OCI-LY1 (cell line): ENCODE results near the gene COA3.

Source experiments
- H2AFZ ChIP-seq: fragments of 200-600 bp; sonication (generic), shearing (Covaris generic); 2 replicates; pipeline ENCODE4 v1.6.0; 2014; ENCODE audit warnings: antibody characterized with exemption, mild to moderate bottlenecking, low read length
- H3F3A ChIP-seq: fragments of 200-600 bp; sonication (generic), shearing (Covaris generic); 2 replicates; pipeline ENCODE4 v1.6.0; 2014; ENCODE audit warnings: mild to moderate bottlenecking, antibody characterized with exemption, low read length, moderate library complexity; ENCODE audit not compliant: insufficient read depth
- H3K27ac ChIP-seq: fragments of 200-600 bp; sonication (generic); 2 replicates; pipeline ENCODE4 v1.5.1; 2014; ENCODE audit warnings: low read length, mixed run types, mild to moderate bottlenecking, low read depth; ENCODE audit not compliant: poor library complexity, severe bottlenecking
- H3K27me3 ChIP-seq: fragments of 200-600 bp; sonication (generic); 2 replicates; pipeline ENCODE4 v1.6.0; 2014; ENCODE audit warnings: antibody characterized with exemption, mild to moderate bottlenecking, low read length, moderate library complexity; ENCODE audit not compliant: insufficient read depth
- H3K36me3 ChIP-seq: fragments of 200-600 bp; sonication (generic); 2 replicates; pipeline ENCODE4 v1.6.1; 2014; ENCODE audit warnings: mild to moderate bottlenecking, antibody characterized with exemption, low read length, moderate library complexity, mixed read lengths; ENCODE audit not compliant: insufficient read depth
- H3K4me1 ChIP-seq: fragments of 200-600 bp; sonication (generic); 2 replicates; pipeline ENCODE4 v1.5.1; 2014; ENCODE audit warnings: mild to moderate bottlenecking, low read length, moderate library complexity; ENCODE audit not compliant: insufficient read depth, severe bottlenecking
- H3K4me2 ChIP-seq: fragments of 200-600 bp; sonication (generic), shearing (Covaris generic); 2 replicates; pipeline ENCODE4 v1.6.1; 2014; ENCODE audit warnings: low read length
- H3K4me3 ChIP-seq: fragments of 200-600 bp; sonication (generic); 2 replicates; pipeline ENCODE4 v1.5.1; 2014; ENCODE audit warnings: low read length, low read depth, mild to moderate bottlenecking, mixed read lengths; ENCODE audit not compliant: poor library complexity, severe bottlenecking
- H3K79me2 ChIP-seq: fragments of 200-600 bp; shearing (Covaris generic); 2 replicates; pipeline ENCODE4 v1.6.1; 2016; ENCODE audit warnings: mixed run types, low read length, mixed read lengths; ENCODE audit not compliant: insufficient read depth
- H3K9ac ChIP-seq: fragments of 200-600 bp; sonication (generic), shearing (Covaris generic); 2 replicates; pipeline ENCODE4 v1.6.1; 2014; ENCODE audit warnings: mild to moderate bottlenecking, low read length, mixed read lengths
- H3K9me2 ChIP-seq: fragments of 200-600 bp; sonication (generic), shearing (Covaris generic); 2 replicates; pipeline ENCODE4 v1.6.1; 2014; ENCODE audit warnings: low read depth, mild to moderate bottlenecking, low read length, mixed read lengths
- H3K9me3 ChIP-seq: fragments of 200-600 bp; shearing (Covaris generic); 2 replicates; pipeline ENCODE4 v1.6.1; 2014; ENCODE audit warnings: low read length, mixed read lengths
- H4K20me1 ChIP-seq: fragments of 200-600 bp; sonication (generic), shearing (Covaris generic); 2 replicates; pipeline ENCODE4 v1.6.0; 2016; ENCODE audit warnings: mild to moderate bottlenecking, low read length; ENCODE audit not compliant: insufficient read depth
- CTCF ChIP-seq: fragments of 200-600 bp; sonication (generic), shearing (Covaris generic); IDR thresholded peaks from 2 replicates; pipeline ENCODE4 v1.5.1; 2017; ENCODE audit warnings: mild to moderate bottlenecking, antibody characterized with exemption, low read length, moderate library complexity, mixed read lengths
- EZH2 ChIP-seq: fragments of 200-600 bp; sonication (generic), shearing (Covaris generic); IDR thresholded peaks from 2 replicates; pipeline ENCODE4 v1.8.0; 2017; ENCODE audit warnings: borderline replicate concordance, mixed run types, mild to moderate bottlenecking, antibody characterized with exemption, low read length, moderate library complexity, mixed read lengths

The COA3 gene

GRCh38 chr17:42832934-42833766 is 34.6 kb upstream of the COA3 start, which contains the start of gene PSME3:
Gene PSME3, plus strand, starts transcription at chr17:42833397. Its CDS starts 235 bp downstream, at chr17:42833632.
- Histone ChIP-seq H3K4me3 (peak within 1 kb of the TSS; percentile 87), H3K9me3 (no peaks in the 10 kb centered on the region), H3K9ac (peak within 1 kb of the TSS; percentile 95), H3F3A (no peaks in the 10 kb centered on the region), H3K9me2 (no peaks in the 10 kb centered on the region), H3K27me3 (no peaks in the 10 kb centered on the region), H4K20me1 (no peaks in the 10 kb centered on the region), H3K79me2 (peaks cover 18% of the 10 kb centered on the region), H3K27ac (peak within 1 kb of the TSS; percentile 47), H3K4me2 (peak within 1 kb of the TSS; percentile 93), H2AFZ (no peak within 1 kb of the TSS), H3K4me1 (peaks cover 21% of the 10 kb centered on the region), H3K36me3 (peaks cover 37% of the 10 kb centered on the region)
- no peak for TF ChIP-seq EZH2
- TF ChIP-seq CTCF, result no peak

GRCh38 chr17:42832213-42832933 is 33.9 kb upstream of the COA3 start:
- peaks cover 21% of the 10 kb centered on the region for H3K4me1 ChIP-seq

GRCh38 chr17:42830971-42831370 is 32.5 kb upstream of the COA3 start:
- Histone ChIP-seq H4K20me1 (no peaks in the 10 kb centered on the region), H3K4me1 (peaks cover 21% of the 10 kb centered on the region), H3K9me3 (no peaks in the 10 kb centered on the region), H3K4me2 (no peak overlapping the region), H3K9ac (no peak overlapping the region), H3K27ac (no peak overlapping the region), H3K36me3 (peaks cover 17% of the 10 kb centered on the region), H3K27me3 (no peaks in the 10 kb centered on the region), H3K79me2 (peaks cover 18% of the 10 kb centered on the region), H3F3A (no peaks in the 10 kb centered on the region), H3K9me2 (no peaks in the 10 kb centered on the region), H2AFZ (no peak overlapping the region), H3K4me3 (no peak overlapping the region)
- TF ChIP-seq EZH2, result no peak

More at GRCh38 chr17:42832213-42832933, 33.9 kb upstream of the COA3 start:
- Histone ChIP-seq H3K9me2 (no peaks in the 10 kb centered on the region), H3K27ac (peak overlapping the region; percentile 47), H3K4me3 (peak overlapping the region; percentile 87), H3K9me3 (no peaks in the 10 kb centered on the region), H3K9ac (peak overlapping the region; percentile 95), H4K20me1 (no peaks in the 10 kb centered on the region), H3K4me2 (peak overlapping the region; percentile 93), H3K36me3 (peaks cover 29% of the 10 kb centered on the region), H3K79me2 (peaks cover 18% of the 10 kb centered on the region), H3F3A (no peaks in the 10 kb centered on the region), H3K27me3 (no peaks in the 10 kb centered on the region), H2AFZ (no peak overlapping the region)
- TF ChIP-seq EZH2, result no peak
- no peak for TF ChIP-seq CTCF
